GM19397 (cell line): ENCODE measurements around the gene LRP5.
A peak's percentile ranks its signal among the peaks of the same experiment; 100 is the strongest.
"Not testable (repeated sequence)": the region's sequence is repeated elsewhere in the genome, so short reads cannot be mapped to it uniquely, and the experiment has no call there.

Source experiments
- ATAC-seq: cut with Tn5 transposase; IDR thresholded peaks from one replicate; pipeline ENCODE4 v1.9.1; 2021; ENCODE audit warnings: mild to moderate bottlenecking, moderate library complexity; ENCODE audit not compliant: unreplicated experiment

The LRP5 gene

DNA sequence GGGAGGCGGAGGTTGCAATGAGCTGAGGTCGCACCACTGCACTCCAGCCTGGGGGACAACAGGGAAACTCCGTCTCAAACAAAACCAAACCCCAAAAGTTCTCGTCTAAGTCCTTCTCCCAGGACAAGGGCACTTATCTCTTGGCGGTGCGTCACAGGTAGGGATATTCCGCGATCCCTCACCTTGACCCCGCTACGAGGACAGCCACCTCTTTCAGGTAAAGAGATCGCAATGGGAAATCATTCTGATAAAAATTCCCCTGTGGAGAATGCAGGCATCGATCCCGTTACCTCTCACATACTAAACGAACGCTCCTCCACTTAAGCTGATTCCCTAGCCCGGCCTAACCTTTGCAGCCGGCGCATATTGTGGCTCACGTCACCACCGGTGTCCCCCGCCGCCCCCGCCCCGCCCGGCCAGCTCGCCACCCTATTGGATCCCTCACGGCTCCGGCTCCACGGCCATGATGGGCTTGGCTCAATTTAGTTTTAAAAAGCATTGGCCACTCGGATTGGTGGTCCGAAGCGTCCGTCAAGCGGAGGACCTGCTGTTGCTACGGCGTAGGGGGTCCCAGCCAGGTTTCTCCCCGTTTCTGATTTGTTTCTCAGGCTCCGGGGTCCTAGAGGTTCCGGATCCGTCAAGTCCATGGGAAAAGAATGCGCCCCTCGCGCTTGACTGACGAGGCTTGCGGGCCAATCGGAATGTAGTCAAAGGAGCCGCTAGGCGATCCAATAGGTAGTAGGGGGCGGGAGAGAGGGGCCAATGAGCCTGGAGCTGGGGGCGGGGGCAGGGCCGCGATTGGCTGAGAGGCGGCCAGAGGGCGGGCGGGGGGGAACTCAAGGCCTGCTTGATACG, 147.7 kb downstream of the LRP5 start:
- ATAC-seq, result peak; percentile 78

DNA sequence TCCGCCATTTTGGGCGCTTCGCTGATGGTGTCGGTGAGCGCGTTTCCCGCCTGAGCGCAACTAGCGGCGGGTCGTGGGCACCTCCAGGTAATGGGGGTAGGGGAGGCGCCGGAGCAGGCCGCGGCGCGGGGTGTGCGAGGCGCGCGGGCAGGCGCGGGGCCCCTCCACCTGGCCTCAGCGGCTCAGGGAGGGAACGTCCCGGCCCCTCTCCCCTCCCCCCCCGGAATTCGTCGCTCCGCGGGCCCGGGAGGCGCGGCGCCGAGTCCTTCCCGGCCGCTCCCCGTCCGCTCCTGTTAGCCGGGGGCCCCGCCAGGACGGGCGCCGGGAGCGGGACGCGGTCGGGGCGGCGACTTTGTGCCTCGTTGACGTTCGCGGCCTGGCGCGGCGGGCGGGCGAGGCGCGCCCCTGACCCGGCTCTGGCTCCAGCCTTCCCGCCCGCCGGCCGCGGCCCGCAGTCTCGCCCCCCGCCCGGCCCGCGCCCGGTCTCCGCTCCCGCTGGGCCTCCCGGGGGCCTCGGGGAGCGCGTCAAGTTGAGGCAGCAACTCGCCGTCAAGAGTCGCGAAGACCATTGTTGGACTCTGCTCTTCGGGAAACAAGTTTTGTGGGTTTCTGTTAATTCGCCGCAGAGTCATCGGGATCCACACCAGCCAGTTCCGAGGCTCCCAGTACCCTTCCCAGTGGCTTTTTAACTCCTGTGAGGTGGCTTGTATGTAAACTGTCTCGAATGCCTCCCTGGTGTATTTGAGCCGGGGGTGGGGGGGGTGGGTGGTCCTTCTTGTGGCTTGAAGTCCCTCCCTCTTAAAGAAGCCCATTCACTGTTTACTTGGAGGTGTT, 148.6 kb downstream of the LRP5 start, which contains the start of gene PPP6R3:
Gene PPP6R3, plus strand, starts transcription at position 12 of the 834 bp plus-strand sequence. CDS start 76,913 bp downstream, outside the sequence.
- ATAC-seq, result peak; percentile 37

DNA sequence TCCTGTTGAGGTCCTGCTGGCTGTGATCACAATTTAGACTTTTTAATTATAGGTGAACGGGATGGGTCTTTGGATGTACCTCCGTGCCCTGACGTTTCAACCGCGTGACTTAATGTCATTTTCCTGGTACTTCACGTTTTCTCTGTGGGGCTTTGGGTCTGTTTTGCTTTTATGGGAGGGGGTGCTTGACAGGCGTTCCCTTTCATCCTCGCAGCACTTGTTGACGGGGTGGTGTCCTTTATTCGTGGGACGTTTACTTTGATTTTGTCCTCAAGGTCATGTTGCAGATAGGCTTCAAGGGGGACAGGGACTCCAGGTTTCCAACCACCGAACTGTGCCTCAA, 149.2 kb downstream of the LRP5 start:
- ATAC-seq, result no peak

DNA sequence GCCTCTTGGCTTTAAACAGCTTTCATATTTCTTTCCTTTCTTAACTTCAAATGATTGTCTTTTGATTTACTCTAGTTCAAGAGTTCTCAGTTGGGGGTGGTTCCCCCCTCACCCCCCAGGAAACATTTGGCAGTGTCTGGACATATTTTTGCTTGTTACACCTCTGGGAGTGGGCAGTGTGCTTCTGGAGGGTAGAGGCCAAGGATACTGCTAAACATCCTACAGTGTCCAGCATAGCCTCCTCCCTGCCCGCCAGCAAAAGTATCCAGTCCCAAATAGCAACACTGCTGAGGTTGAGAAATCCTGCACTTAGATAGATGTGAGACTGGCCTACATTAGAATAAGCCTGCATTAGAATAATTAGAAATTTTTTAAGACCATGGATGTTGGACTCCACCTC, 151.3 kb downstream of the LRP5 start:
- ATAC-seq, result no peak

DNA sequence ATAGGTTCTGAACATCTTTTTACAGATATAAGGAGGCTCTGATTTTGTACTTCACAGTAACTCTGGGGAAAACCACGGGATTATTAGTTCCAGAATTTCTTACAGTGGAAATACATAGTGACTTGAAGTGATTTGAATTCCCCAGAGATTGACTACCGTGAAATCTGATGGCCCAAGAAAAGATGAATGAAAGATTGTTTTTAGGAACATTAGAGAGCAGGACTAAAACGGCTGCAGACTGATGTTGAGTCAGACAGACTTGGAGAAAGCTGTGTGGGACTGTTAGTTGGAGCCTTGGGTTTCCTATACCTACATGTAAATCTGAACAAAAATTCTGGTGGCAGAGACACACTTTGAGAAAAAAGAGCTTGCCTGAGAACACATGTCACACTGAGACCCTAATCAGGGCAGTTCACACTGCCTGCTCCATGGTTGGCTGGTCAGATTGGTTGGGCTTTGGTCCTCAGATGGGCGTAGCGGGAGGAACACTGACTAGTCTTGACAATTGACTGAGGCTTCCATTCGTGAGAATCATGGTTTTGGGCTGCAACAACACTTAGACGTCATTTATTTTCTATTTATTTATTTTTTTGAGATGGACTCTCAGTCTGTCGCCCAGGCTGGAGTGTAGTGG, 154.9 kb downstream of the LRP5 start:
- no peak for ATAC-seq

DNA sequence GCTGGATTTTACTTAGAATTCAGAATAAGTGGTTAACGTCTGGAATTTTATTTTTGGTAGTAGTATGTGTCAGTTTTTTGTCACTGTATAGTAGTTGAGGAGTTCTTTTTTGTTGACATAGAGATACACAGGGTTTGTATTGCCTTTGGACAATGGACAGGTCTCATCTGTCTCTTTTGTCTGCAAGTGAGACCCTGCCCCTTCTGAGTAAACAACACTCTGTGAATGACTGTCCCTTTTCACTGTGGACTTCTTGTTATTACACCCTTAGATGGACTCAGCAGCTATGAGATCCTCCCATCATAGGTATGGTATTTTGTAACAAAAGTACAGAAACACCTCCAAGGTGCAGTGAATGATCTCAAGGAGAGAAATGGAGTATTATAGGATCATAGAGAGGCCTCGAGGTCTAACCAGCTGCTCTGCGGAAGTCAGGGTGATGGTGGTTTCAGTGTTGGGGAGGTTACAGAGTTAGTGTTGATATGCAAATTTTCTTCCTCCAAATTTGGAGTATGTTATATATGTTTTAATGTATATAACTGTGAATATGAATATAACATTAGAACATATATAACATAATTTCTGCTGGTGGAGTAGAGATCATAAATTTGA, 155.9 kb downstream of the LRP5 start:
- no peak for ATAC-seq

DNA sequence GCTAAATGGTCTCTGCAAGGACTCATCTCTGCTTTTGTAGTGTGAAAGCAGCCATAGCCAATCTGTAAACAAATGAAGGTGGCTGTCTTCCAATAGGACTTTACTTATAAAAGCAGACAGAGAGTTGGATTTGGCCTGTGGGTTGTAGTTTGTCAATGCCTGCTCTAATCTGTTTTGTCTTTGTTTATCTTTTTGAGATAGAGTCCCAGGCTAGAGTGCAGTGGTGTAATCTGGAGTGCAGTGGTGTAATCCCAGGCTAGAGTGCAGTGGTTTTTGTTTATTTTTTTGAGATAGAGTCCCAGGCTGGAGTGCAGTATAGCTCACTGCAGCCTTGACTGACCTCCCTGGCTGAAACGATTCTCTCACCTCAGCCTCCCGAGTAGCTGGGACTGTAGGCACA, 156.7 kb downstream of the LRP5 start:
- no peak for ATAC-seq

DNA sequence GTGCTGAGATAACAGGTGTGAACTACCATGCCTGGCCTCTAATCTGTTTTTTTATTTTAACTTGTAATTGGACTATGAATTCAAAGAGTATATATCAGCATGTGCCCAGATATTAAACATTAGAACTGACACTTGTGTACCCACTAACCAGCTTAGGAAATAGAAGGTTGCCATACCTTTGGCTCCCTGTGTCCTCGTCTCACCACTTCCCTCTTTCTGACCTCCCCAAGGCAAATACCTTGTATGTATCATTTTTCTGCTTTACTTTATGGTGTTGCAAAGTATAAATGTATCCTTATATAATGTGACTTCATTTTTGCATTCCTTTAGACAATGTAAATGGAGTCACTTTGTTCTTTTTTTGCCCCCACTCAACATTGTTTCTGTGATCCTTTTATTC, 157.3 kb downstream of the LRP5 start:
- ATAC-seq, result no peak

DNA sequence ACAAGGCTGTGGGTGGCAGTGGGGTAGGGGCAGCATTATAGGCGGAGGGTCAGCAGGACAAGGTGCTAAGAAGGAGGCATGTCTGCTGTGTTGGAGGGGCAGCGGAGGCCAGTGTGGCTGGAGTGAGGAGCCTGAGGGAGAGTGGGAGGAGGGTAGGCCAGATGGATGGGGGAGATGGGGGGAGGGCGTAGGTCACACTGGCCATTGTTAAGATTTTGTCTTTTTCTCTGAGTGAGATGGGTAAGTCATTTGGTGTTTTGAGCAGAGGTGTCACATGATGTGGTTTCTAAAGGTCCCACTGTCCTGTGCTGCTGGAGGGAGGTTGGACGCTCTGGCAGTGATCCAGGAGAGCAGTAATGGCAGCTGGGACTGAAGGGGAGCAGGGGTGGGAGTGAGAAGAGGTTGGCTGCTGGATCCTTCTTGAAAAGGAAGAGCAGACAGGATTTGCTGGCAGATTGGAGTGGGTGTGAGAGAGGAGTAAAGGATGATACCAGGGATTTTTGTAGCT, 158.0 kb downstream of the LRP5 start:
- ATAC-seq, result no peak

DNA sequence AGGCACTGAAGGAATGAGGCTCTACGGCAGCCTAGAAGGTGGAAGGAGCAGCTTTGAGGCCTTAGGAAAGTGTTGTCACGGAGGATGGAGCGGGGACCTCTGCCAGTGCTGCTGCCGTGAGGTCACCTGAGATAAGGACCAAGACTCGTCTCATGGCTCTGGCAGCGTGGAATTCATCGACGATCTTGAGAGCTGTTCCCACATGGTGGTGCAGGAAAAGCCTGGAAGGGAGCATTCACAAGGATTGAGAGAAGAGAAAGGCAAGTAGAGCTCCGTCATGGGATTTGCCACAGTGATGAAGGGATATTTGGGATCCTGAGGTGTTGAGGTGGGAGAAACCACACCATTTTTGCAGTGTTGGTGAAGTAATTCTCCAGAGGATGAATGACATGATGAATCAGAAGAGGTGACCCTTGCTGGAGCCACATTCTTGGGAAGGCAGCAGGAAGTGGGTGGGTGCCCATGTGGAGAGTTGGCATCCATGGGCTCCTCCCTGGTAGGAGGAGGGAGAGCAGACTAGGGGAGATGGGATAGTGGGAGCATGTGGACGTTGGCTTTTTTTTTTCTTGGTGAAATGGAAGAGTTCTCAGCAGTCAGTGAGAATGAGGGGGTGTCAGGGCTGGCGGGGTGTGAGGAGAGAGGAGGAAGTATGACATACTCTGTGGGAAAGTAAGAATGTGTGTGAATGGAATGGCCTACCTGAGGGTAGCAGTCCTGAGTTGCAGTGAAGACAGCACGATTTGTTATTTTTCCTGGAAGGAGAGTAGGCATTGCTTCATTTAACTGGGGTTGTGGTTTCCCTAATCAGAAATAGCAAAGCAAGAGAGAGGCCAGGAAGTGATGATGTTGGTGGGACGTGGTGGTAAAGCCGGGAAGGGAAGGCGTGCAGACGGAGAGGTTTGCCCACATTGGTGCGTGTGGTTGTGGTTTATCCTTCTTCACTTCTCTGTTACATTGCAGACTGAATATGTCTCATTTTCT, 159.3 kb downstream of the LRP5 start:
- no peak for ATAC-seq

DNA sequence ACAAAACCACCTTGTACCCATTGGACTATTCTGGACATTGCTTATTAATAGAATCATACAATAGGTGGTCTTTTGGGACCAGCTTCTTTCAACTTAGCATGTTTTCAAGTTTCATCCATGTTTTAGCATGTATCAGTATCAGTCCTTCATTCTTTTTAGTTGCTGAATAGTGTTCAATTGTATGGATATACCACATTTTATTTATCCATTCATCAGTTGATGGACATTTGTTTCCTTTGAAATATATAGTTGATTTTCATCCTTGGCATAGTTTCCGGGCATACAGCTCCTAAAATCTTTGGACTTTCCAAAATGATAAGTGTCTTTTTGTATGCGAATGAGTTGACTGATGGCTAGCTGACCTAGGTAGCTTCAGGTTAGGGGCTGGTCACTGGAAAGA, 160.4 kb downstream of the LRP5 start:
- ATAC-seq, result no peak

DNA sequence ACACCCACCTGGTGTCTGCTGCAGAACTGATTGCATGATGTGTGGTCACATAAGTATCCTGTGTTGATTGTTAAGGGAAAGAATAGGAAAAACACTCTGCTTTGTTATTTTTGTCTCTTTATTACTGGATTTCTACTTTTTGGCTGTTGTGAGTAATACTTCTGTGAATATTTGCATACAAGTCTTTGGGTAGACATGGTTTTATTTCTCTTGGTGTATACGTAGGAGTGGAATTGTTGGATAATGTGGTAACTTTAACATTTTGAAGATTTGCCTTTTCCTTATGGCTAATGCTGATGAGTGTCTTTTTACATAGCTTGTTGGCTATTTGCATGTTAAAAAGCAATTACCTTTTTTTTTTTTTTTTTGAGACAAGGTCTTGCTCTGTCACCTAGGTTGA, 161.3 kb downstream of the LRP5 start:
- no peak for ATAC-seq

DNA sequence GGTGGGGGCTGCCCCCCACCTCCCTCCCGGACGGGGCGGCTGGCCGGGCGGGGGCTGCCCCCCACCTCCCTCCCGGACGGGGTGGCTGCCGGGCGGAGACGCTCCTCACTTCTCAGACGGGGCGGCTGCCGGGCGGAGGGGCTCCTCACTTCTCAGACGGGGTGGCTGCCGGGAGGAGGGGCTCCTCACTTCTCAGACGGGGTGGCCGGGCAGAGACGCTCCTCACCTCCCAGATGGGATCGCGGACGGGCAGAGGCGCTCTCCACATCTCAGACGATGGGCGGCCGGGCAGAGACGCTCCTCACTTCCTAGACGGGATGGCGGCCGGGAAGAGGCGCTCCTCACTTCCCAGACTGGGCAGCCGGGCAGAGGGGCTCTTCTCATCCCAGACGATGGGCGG, 163.2 kb downstream of the LRP5 start:
- ATAC-seq, result not testable (repeated sequence)

DNA sequence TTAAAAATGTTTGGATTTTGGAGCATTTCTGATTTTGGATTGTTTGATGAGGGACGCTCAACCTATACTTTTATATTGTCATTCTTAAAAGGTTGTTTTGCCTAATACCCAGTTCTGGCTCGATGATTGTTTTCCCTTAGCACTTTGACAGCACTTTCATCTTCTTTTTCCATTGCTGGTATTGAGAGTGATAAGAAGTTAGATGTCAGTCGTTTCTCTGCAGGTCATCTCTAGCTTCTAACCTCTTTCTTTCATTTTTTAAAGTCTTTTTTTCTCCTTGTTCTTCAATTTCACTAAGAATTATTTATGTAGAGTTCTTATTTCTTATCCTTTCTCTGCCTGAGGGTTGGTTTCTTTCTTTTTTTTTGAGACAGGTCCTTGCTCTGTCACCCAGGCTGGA, 167.0 kb downstream of the LRP5 start:
- ATAC-seq, result no peak

DNA sequence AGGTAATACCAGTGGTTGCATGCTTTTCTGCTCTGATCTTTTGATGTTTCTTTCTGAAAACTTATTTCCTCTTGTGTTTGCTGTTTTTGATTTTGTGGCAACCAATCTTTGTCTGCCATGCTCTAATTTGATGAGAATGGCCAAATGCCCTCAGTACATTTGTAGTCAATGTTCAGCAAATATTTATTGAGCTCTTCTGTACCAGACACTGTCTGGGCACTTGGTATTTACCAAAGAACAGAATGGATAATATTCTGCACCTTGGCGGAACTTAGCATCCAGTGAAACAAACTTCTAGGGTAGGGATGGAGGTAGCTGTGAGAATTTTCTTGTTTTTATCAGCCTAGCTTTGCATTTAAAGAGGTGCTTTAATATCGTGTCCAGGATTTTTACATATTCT, 167.8 kb downstream of the LRP5 start:
- ATAC-seq, result no peak

DNA sequence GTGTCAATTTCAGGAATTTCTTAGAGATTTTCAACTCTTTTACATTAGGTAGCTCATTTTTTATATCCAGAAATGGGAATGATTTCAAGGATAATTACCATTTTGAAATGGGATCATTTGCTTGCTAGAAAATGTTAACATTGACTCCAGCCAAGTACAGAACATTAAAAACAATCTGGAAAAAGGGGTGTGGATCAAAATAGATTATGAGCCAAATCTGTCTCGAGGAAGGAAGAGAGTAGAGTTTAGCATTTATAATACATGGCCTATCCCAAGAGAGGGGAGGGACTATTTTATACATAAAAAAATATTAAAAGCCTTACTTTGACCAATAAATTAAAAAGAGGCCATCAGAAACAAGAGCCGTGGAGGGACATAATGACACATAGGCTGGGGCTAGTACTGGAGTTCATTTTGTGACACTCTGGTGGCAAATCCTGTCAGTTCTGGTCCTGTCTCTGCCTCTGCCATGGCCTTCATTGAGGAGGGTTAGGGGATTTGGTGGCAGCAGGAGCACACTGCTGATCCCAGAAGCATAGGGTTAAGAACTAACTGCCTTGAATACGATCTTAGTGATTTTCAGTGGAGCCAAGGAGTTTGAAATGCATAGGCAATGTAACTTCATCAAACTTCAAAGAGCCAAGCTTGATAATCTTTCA, 168.6 kb downstream of the LRP5 start:
- no peak for ATAC-seq

DNA sequence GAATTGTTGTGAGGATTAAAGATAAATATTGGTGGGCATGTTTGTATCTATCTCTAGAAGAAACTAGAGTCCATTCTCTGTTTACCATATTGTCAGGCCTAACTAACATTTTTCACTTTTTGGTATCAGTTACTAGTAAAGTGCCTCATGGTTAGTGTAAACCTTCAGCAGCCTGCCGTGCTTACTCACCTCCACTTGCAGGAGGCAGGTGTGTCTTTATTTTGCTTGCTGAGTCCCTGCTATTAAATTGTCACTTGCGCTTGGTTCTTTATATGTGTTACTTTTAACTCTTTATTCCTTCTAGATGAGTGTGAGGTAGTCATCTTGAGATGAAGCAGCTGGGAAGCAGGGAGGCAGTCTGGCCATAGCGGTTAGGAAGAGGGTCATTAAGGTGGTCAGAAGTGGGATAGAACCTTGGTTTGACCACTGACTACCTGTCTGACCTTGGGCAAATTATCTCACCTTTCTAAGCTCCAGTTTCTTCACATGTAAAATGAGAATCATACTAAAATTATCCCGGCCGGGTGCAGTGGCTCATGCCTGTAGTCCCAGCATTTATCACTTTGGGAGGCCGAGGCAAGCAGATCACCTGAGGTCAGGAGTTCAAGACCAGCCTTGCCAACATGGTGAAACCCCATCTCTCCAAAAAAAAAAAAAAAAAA, 169.3 kb downstream of the LRP5 start:
- no peak for ATAC-seq

DNA sequence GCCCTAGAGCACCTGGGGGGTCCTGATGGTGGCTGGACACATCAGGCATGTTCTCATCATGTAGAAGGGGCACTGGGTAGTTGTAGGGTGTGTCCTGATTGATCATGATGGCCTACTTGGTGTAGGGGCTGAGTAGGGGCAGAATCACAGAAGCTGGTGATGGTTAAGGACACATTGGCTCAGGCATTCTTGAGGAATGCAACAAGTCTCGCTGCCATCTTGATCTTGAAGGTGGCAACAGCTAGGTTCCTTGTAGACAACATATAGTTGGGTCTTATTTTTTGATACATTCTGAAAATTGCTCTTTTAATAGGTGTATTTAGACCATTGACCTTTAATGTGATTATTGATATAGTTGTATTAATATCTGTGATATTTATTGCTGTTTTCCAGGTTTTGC, 176.2 kb downstream of the LRP5 start:
- ATAC-seq, result no peak

DNA sequence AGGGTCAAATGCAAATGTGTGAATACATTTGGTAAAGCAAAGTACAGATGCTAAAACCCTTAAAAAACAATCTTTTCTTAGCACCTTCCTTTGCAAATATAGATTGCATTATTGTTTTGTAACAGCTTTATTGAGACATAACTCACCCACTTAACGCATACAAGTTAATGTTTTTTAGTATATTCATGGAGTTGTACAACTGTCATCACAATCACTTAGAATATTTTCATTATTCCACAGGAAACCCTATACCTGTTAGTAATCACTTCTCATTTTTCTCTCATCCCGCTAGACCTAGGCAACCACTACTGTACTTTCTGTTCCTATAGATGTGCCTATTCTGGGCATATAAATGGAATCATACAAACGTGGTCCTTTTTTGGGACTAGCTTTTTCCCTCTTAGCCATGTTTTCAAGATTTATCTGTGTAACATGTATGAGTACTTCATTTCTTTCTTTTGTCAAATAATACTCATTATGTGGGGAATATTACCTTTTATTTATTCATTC, 182.9 kb downstream of the LRP5 start:
- ATAC-seq, result no peak
